H1 (cell line): ENCODE data around the gene MRPS34. TPM values are rescaled to one million over a fixed set of nuclear protein-coding genes. Genes with fewer than 3 reads are reported as not detected.

ENCODE experiments used
- CBX8 ChIP-seq: fragments of 300-800, 300-1000 bp; sonication (generic); IDR thresholded peaks from 2 replicates; pipeline ENCODE4 v1.7.1; 2016; ENCODE audit warnings: low read depth, low read length, borderline replicate concordance
- CHD7 ChIP-seq: fragments of 300-600 bp; sonication (generic); IDR thresholded peaks from 2 replicates; pipeline ENCODE4 v1.7.1; 2012; ENCODE audit warnings: low read length, moderate library complexity, mild to moderate bottlenecking, inconsistent platforms; ENCODE audit not compliant: insufficient replicate concordance
- HDAC2 ChIP-seq, 2 experiments: fragments of 300-600 bp in 1 of 2; sonication (generic) in 1 of 2; IDR thresholded peaks; 2 replicates each; pipeline ENCODE4 v1.6.1; 2011 to 2012; ENCODE audit warnings: low read depth in 2 of 2, low read length in 2 of 2, mild to moderate bottlenecking in 2 of 2, moderate library complexity in 2 of 2, borderline replicate concordance in 1 of 2, inconsistent platforms in 1 of 2
- POU5F1 ChIP-seq: IDR thresholded peaks from 2 replicates; pipeline ENCODE4 v1.6.1; 2011; ENCODE audit warnings: low read depth, mild to moderate bottlenecking, low read length, moderate library complexity
- RAD21 ChIP-seq, 2 experiments: IDR thresholded peaks in 1 of 2; conservative IDR thresholded peaks in 1 of 2; 2 replicates each; pipeline ENCODE4 v1.6.1; 2011; ENCODE audit warnings: low read depth in 2 of 2, low read length in 2 of 2, improper control_type of control experiment in 1 of 2, inconsistent platforms in 1 of 2, mild to moderate bottlenecking in 1 of 2, moderate library complexity in 1 of 2
- SAP30 ChIP-seq: fragments of 300-600 bp; sonication (generic); IDR thresholded peaks from 2 replicates; pipeline ENCODE4 v1.7.1; 2012; ENCODE audit warnings: low read length, moderate library complexity, mild to moderate bottlenecking, inconsistent platforms; ENCODE audit not compliant: insufficient read depth, insufficient replicate concordance
- SUZ12 ChIP-seq: fragments of 200-600 bp; sonication (generic); IDR thresholded peaks from 2 replicates; pipeline ENCODE4 v1.6.1; 2012; ENCODE audit warnings: mild to moderate bottlenecking, inconsistent platforms, low read length, moderate library complexity, mixed read lengths
- polyA plus RNA-seq, 7 experiments: library from polyadenylated mRNA; depleted of rRNA in 3 of 7; stranded (reverse) in 5 of 7; unstranded in 2 of 7; fragments of >200 nt in 5 of 7; fragments of 200-250 nt in 2 of 7; gene quantifications; 1 replicate in 5 of 7; 2 replicates in 1 of 7; 4 replicates in 1 of 7; pipeline versions ENCODE4 v1.2.1 to v1.2.3, GENCODE V29; 2011 to 2013; ENCODE audit warnings: missing spikeins in 2 of 7, mixed read lengths in 2 of 7
- total RNA-seq: library from RNA; stranded (reverse); fragmentation: NEBNext Ultra II Directional; extraction: Animal tissue kit (Norgen Biotek cat#: 25700); gene quantifications from 2 replicates; pipeline ENCODE4 v1.2.1, GENCODE V29; 2021

Gene MRPS34
- total and polyA plus RNA-seq, 2 of the 8 experiments (the other 6 are each of a cell fraction or from before 2014, with no cell fraction given): 168 to 252 TPM

- no peak for TF ChIP-seq CHD7
- TF ChIP-seq SAP30: no peak
- no peak for TF ChIP-seq SUZ12
- TF ChIP-seq POU5F1: no peak
- TF ChIP-seq CBX8: no peak
- 0 out of 4 replicates have a peak, but pooled peaks of 1 of the 2 experiments have one; percentile 33 for TF ChIP-seq HDAC2 (IDR thresholded peaks at IDR 0.05; ENCODE audit: borderline replicate concordance in 1 of 2, low read depth in 2 of 2, low read length in 2 of 2)
- TF ChIP-seq RAD21 (IDR thresholded peaks at IDR 0.05 in 1 of 2, conservative IDR thresholded peaks at IDR 0.05 in 1 of 2; ENCODE audit: low read depth in 2 of 2, low read length in 2 of 2): no peak
Observed at GRCh38 chr16:1782408-1783264, 9.7 kb upstream of the MRPS34 start, which contains the start of the genes NUBP2 and SPSB3 (continued).
